DND-41 (cell line): Measurements from ENCODE around the gene HOXA13.

Experiments used
- ATAC-seq: fragments of 200-7000 bp; cut with Tn5 transposase; 3 replicates; pipeline ENCODE4 v1.9.1; 2021; ENCODE audit warnings: low read depth; ENCODE audit not compliant: insufficient read depth
- DNase-seq: peaks from one replicate; pipeline ENCODE4 v3.0.0-alpha.2; 2020
- H2AFZ ChIP-seq: 2 replicates; pipeline ENCODE4 v1.6.0; 2012; ENCODE audit warnings: low read depth, low read length
- H3K27ac ChIP-seq: 2 replicates; pipeline ENCODE4 v1.5.1; 2012; ENCODE audit warnings: low read length, inconsistent platforms
- H3K27me3 ChIP-seq: fragments of 200-600 bp; sonication (generic); 2 replicates; pipeline ENCODE4 v1.6.0; 2012; ENCODE audit warnings: low read length, mild to moderate bottlenecking, inconsistent platforms; ENCODE audit not compliant: insufficient read depth, poor library complexity
- H3K36me3 ChIP-seq: 2 replicates; pipeline ENCODE4 v1.5.1; 2012; ENCODE audit warnings: low read length, inconsistent platforms; ENCODE audit not compliant: insufficient read depth
- H3K4me1 ChIP-seq: 2 replicates; pipeline ENCODE4 v1.5.1; 2012; ENCODE audit warnings: mild to moderate bottlenecking, low read length; ENCODE audit not compliant: insufficient read depth
- H3K4me2 ChIP-seq: 2 replicates; pipeline ENCODE4 v1.6.0; 2012; ENCODE audit warnings: mild to moderate bottlenecking, moderate library complexity, low read length, inconsistent platforms; ENCODE audit not compliant: insufficient read depth
- H3K4me3 ChIP-seq, 2 experiments: fragments of 200-600 bp in 1 of 2; shearing (Covaris generic) in 1 of 2; 2 replicates each; pipeline ENCODE4 v1.5.1; 2012 to 2016; ENCODE audit warnings: inconsistent platforms in 2 of 2, low read length in 2 of 2, mild to moderate bottlenecking in 2 of 2, low read depth in 1 of 2, moderate library complexity in 1 of 2
- H3K79me2 ChIP-seq: 2 replicates; pipeline ENCODE4 v1.6.0; 2012; ENCODE audit warnings: low read length, inconsistent platforms; ENCODE audit not compliant: insufficient read depth
- H3K9ac ChIP-seq: 2 replicates; pipeline ENCODE4 v1.6.0; 2012; ENCODE audit warnings: low read depth, mild to moderate bottlenecking, inconsistent platforms, low read length, moderate library complexity
- H3K9me3 ChIP-seq: 2 replicates; pipeline ENCODE4 v1.5.1; 2012; ENCODE audit warnings: low read length, moderate library complexity, mild to moderate bottlenecking, inconsistent platforms; ENCODE audit not compliant: insufficient read depth, severe bottlenecking
- H4K20me1 ChIP-seq: 2 replicates; pipeline ENCODE4 v1.6.0; 2012; ENCODE audit warnings: low read length; ENCODE audit not compliant: insufficient read depth
- EZH2 ChIP-seq: IDR thresholded peaks from 3 replicates; pipeline ENCODE4 v1.6.1; 2012; ENCODE audit warnings: borderline replicate concordance, low read depth, mild to moderate bottlenecking, moderate library complexity, low read length, inconsistent platforms; ENCODE audit not compliant: severe bottlenecking
- TF ChIP-seq, protein P1 (sequence below): IDR thresholded peaks from 2 replicates; pipeline ENCODE4 v1.5.1; 2012; ENCODE audit warnings: borderline replicate concordance, low read length, moderate library complexity, mild to moderate bottlenecking; ENCODE audit not compliant: poor library complexity, severe bottlenecking; ENCODE audit errors: extremely low read depth

Gene HOXA13

DNA sequence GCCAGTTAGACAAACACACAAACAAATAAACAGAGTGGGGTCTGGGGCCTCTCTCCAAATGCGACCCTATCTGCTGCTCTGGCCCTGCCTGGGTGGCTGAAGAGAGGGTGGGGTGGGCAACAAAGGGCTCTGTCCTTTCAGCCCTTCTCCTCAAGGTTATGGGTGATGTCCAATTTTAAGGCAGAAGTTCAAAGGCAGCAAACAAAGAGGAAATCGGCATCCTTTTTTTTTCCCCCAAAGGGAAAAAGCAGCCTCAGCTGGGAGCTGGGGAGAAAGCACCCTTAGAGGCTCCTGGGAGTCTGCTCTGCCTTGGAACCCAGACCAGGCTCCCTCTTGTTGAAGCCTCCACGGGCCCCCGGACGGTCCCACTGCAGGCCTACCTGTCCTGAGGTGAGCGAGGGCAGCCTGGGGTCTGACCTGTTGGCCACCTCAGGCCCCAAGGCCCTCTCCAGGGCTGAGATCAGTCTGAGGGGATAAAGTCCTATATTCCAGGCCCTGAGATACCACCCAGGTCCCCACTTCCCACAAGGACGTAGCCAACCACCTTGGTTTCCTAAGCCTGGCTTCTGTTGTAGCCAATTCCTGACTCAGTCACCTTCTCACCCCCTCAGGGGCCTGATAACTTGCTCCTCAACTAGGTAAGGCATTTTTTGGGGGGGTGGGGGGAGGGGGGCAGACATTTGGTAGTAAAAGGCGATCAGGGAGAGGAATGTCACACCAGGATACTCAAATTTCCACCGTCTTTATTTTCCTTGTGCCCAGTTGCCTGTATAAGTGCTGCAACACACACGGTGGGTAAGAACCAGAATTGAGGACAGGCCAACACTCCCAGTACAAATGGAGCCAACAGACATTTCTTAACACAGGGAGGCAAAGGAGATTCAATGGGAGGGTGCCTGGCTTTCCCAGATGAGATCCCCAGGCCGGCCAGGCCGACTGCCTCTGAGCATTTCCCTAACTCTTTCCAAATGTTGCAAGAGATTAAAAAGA, 19.2 kb downstream of the HOXA13 start:
- no peak overlapping the region for H2AFZ ChIP-seq
- H4K20me1 ChIP-seq = no peaks in the 10 kb centered on the region
- H3K27ac ChIP-seq = no peak overlapping the region
- peaks cover 3% of the 10 kb centered on the region for H3K27me3 ChIP-seq
- no peaks in the 10 kb centered on the region for H3K79me2 ChIP-seq
- H3K4me1 ChIP-seq = no peaks in the 10 kb centered on the region
- H3K9me3 ChIP-seq = no peaks in the 10 kb centered on the region
- ATAC-seq (no peak), DNase-seq (no peak)
- no peak overlapping the region for H3K4me2 ChIP-seq
- TF ChIP-seq EZH2 = no peak
- TF ChIP-seq, protein P1, sequence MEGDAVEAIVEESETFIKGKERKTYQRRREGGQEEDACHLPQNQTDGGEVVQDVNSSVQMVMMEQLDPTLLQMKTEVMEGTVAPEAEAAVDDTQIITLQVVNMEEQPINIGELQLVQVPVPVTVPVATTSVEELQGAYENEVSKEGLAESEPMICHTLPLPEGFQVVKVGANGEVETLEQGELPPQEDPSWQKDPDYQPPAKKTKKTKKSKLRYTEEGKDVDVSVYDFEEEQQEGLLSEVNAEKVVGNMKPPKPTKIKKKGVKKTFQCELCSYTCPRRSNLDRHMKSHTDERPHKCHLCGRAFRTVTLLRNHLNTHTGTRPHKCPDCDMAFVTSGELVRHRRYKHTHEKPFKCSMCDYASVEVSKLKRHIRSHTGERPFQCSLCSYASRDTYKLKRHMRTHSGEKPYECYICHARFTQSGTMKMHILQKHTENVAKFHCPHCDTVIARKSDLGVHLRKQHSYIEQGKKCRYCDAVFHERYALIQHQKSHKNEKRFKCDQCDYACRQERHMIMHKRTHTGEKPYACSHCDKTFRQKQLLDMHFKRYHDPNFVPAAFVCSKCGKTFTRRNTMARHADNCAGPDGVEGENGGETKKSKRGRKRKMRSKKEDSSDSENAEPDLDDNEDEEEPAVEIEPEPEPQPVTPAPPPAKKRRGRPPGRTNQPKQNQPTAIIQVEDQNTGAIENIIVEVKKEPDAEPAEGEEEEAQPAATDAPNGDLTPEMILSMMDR = no peak
- H3K36me3 ChIP-seq = no peaks in the 10 kb centered on the region
- no peak overlapping the region for H3K9ac ChIP-seq
- H3K4me3 ChIP-seq = no peak overlapping the region

DNA sequence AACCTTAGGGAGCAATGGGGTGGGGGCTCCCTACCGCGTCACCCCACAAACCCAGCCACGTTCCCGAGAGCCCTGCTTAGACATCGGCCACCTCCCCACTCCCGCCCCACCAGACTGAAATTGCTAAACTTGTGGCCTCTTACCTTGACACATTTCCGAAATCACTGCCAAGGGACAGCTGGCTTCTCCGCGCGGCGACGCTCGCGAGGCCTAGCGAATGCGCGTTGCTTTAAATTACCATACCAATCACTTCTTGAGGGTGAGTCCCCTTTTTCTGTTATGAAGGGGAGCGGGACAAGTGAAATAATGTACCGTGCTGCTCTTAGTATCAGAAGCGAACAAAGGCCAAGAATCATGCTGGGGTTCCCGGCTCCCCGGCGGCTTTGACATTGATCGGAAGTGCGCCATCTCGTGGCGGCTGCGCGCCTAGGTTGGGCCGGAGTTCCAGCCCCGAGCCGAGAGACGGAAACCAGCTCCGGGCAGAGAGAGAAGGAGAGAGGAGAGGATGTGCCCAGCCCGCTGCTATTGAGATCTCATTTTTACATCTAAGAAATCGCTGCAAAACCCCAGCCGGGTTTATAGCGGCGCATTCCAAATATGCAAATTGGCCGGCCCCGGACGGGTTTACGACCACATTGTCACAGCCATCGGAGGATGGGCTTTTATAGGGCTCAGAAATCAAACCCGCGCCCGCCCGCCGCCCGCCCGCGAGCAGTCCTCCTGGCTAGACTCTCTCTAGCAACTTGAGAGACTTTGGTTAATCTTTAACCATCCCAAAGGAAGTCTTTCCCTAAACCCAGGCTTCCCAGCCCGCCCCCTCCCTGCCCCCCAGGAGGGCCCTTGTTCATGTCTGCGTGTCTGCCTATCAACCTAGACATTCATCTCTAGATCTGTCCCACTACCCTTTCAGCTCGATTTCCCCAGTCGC, 20.1 kb downstream of the HOXA13 start:
- no peak overlapping the region for H3K9ac ChIP-seq
- ATAC-seq = peak; percentile 40; the same call in 1 of the 3 replicates
- H4K20me1 ChIP-seq = no peaks in the 10 kb centered on the region
- H3K36me3 ChIP-seq = no peaks in the 10 kb centered on the region
- no peak overlapping the region for H3K4me2 ChIP-seq
- no peaks in the 10 kb centered on the region for H3K4me1 ChIP-seq
- no peaks in the 10 kb centered on the region for H3K79me2 ChIP-seq
- H3K27me3 ChIP-seq = peaks cover 3% of the 10 kb centered on the region
- H3K4me3 ChIP-seq = no peak overlapping the region
- DNase-seq = no peak
- no peak overlapping the region for H2AFZ ChIP-seq
- H3K27ac ChIP-seq = no peak overlapping the region
- no peaks in the 10 kb centered on the region for H3K9me3 ChIP-seq
- no peak for TF ChIP-seq EZH2
- TF ChIP-seq, protein P1 = peak; percentile 12

DNA sequence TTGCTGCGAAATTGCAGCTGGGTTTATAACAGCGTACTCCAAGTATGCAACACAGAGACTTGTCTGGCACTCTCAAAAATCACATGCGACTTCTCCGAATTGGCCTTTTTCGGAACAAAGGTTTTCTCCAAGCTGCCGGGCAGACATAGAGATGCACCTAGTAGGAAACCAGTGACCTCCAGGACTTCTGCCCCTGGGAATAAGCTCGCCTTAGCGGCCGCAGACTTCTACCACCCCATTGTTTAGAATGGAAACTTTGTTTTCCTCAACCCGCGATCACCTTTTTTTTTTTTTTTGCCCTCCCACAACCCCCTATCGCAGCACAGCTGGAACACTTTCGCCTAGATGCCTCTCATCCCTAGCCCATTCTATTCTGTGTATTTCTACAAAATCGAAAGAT, 20.9 kb downstream of the HOXA13 start:
- ATAC-seq (no peak), DNase-seq (no peak)
- peaks cover 3% of the 10 kb centered on the region for H3K27me3 ChIP-seq
- no peaks in the 10 kb centered on the region for H3K4me1 ChIP-seq
- H3K4me2 ChIP-seq = no peak overlapping the region
- TF ChIP-seq EZH2 = no peak
- TF ChIP-seq, protein P1 = no peak
- no peaks in the 10 kb centered on the region for H3K9me3 ChIP-seq
- no peak overlapping the region for H2AFZ ChIP-seq
- H3K9ac ChIP-seq = no peak overlapping the region
- H3K79me2 ChIP-seq = no peaks in the 10 kb centered on the region
- no peaks in the 10 kb centered on the region for H3K36me3 ChIP-seq
- H3K4me3 ChIP-seq = no peak overlapping the region
- H3K27ac ChIP-seq = no peak overlapping the region
- H4K20me1 ChIP-seq = no peaks in the 10 kb centered on the region
